Activated CD8-positive, alpha-beta memory T cell treated with anti-CD3 and anti-CD28 coated beads, Interleukin-2, amount 50 U/mL, for 24 hours (primary cell): ENCODE measurements around the gene RIC8B.

Experiments
- DNase-seq: peaks from one replicate; pipeline ENCODE4 v3.0.0-alpha.2; 2020; ENCODE audit errors: extremely low read depth

RIC8B gene

DNA sequence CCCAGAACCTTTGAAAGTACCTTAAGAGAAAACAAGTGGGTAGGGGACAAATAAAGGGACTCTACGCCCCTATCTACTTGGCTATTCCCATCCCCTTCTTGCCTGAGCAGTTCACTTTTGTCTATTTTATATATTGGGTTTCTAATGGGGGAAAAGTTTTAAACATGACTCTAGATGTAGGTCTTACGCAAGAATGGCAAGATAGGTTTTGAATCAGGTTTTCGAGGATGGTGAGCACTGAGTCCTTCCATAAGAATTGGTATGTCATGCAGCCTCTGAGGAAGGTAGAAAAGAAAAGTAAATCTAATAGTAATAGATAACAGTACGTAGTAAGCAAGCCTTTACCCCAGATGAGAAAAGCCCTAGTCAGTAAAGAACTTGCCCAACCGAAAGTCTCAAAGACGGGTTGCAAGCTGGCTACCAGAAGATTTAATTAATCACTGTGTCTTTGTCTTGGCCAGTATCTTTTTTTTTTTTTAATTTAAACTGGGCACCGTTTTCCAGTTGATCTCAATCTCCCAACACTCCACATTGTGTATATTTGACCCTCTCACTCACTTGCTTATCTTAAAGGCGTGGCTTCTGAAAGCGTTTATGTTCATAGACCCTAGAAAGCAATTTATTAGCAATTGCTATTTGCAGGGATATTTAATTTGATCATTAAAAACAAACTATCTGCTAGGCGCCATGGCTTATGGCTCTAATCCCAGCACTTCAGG is 94.7 kb downstream of the RIC8B start:
- DNase-seq = no peak

DNA sequence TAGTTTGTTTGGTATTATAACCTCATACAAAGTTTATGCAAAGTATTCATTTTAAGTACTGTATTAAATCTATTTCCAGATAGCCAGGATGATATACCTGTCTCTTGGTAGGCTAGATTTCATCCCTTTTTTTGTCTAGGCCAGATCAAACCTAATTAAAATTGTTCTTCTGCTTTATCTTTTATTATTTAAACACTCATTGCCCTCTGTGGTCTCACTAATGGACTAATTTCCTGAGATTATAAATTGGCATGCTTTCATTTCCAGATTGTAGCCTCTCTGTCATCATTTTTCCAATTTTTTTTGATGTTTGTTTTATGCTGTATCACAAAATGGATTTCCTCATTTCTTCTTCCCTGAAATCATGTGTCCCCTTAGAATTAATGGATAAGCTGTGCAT is 95.6 kb downstream of the RIC8B start:
- DNase-seq = no peak

DNA sequence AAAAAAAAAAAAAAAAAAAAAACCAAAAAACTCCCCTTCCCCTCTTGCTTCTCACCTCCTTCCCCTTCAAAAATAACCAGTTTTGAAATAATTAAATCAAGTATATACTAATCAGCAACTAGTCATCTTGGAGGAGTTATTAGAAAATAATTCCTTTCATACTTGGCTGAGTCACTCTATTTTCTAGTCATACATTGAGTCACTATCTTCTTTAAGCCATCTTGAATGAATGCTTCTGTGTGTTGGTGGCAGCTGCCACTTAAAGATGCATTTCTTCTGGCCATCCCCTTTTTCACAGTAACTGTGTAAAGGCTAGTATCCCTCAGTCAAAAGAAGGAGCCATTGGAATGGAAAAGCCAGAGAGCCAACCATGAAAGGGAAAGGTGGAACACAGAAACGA is 97.0 kb downstream of the RIC8B start:
- no peak for DNase-seq

DNA sequence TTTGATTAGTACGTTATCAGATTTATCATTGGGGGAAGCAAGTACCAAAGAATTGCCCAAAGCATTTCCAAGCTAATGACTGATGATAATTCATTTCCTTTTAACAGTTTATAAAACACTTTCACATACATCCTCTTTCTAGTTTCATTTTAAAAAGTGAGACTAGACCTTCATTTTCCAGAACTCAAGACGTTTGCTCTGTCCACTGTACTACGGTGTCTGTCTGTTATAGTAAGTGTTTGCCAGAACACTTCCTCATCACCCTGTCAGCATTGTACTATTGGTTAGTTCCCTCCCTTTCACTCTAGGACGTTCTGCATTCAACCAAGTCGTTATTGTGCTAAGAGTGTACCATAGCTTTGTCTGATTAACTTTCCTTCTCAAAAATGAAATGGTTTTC is 99.5 kb downstream of the RIC8B start:
- DNase-seq = no peak

DNA sequence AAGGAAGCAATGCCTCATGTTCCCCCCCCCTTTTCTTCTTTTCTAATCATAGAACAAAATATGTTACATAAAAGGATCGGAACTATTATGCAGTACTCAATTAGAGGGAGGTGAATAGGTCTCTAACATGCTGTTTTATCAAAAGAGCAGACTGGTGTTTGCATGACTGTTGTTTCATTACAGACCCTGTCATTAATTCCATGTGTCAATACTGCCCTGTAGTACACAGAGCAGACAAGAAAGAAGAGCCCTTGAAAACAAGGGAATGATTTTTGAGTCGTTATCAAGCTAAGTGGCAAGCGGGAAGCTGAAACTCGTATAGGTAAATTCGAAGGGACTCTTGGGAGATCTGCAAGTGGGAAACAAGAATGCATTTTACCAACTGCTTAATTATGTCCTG is 104.3 kb downstream of the RIC8B start:
- DNase-seq = no peak

DNA sequence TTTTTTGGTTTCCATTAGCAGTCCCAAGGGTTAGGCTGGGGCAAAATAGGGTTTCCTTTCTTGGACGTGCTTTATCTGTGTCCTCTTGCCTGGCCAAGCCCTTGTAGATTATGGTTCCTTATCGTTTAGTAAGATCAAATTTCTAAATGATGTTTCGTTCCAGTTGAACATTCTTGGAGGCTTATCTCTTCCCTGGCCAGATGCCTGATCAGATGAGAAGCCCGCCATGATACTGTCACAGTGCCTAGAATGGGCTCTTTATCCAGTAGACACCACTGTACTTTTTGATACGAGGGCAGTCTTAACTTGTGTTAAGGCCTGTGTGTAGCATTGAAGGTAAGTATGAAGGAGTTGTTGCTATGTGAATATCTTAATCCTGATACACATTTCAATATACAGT is 105.1 kb downstream of the RIC8B start:
- DNase-seq = no peak

DNA sequence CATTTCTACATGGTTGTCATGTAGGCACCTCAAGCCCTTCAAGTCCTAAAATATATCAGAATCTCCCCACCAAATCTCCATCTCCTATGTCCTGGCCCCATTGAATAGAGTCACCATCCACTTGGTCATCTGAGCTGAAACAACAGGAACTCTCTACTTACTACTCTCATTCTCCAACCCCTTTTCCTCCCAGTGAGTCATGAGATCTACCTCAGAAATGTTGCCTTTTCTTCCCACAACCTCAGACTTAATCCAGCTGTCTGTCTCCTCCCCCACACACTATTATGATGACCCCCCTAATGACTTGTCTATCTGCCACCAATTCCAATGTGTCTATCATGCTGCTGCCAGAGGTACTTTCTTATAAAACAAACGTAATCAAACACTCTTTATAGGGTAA is 108.9 kb downstream of the RIC8B start:
- no peak for DNase-seq

DNA sequence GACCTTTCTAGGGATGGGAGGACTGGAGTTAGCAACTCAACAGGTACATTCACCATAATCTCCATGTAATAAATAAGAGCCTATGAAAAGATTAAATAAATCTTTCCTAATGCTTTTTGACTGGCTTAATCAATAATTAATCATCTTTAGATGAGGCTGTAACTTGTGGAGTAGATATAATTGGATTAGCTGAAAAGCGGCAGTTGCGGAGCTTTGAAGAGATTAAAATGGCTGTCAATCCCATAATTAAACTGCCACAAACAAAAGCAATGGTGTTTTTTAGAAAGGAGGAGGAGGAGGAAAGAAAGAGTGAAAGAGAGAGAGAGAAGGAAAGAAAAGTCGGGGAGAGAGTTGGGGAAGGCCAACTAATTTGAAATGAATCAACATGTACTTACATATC is 110.5 kb downstream of the RIC8B start:
- DNase-seq = no peak

DNA sequence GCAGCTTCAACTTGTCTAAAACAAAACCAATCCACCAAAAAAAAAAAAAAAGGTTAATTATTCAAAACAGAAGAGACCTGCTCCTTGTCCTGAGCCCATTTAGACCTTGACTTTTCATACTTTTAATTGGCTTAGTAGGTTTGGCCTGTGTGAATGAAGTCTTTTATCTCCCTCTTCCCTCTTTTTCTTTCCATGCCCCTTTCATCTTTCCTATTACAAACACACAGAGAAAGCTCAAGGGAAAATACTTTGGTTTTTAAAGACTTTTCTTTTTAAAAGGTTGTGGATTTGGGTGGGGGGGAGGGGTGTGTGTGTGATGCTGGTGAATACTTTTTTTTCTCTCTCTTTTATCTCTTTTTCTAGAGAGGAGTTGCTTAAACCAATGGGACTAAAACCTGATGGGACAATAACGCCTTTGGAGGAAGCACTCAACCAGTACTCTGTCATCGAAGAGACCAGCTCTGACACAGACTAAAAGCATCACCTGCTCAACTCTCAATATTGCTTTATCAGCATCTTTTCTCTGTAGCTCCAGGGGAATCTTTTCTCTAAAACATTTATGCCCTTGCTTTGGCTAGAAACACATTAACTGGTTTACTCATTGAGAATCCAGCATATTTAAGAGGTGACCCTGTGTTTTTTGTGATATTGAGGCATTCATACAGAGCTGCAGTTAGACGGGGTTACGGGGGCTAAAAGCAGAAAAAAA is 111.2 kb downstream of the RIC8B start:
- DNase-seq = no peak

DNA sequence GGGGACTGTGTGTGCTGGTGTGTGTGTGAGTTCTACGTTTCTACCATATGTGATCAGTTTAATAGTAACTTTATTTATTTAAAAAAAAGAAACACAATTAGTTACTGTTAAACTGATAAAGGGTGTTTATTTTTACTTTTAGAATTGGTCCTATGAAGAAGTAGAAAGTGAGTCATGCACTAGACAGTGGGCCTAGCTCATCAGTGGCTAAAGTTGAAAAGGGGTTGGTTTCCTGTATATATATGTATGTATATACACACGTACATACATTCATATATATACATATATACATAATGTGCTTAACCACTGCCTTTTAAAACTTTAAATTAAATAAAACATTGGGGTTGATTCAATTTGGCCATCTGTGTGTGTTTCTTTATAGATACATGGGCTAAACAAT is 112.5 kb downstream of the RIC8B start:
- no peak for DNase-seq

DNA sequence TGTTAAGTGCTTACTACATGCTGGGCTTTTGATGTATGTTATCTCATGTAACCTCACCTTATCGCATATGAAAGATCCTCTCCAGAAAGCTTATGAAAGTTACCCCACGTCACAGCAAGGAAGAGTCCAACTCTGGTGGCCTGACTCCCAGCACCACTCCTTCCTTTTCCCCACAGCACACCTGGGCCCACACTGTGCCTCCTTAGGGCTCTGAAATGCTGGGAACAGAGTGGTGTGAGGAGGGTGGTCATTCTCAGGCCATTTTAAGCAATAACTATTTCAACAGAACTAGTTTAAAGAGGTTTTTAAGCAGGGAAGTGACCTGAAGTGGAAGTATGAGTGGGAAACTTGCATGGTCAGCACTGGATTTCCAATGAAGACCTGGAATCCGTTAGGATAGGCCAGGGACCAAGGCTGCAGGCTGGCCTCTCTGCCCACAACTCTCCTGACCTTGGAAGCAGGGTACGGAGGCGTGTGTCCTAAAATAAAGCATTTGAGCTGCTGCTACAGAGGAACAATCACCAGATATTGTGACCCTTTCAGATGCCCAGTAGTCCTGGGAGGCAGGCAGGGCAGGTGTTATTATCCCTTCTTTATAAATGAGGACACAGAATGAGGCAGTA is 114.0 kb downstream of the RIC8B start:
- DNase-seq = no peak

DNA sequence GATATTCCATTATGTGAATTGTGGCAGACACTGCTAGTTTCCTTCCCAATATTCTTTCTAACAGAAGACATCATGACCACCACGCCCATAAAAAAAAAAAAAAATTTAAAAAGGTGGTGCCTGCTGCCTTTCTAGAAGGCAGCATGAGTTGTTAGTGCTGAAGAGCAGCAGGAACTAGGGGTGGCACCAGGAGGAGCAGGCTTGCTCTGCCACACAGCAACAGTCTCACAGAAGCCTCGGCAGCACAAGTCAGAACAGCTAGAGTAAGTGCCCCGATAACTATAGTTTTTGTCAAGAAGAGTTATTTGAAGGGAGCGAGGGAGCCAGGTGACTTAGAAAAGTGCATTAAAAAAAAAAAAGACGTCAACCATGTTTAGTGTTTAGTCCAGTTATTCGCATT is 114.8 kb downstream of the RIC8B start:
- no peak for DNase-seq

DNA sequence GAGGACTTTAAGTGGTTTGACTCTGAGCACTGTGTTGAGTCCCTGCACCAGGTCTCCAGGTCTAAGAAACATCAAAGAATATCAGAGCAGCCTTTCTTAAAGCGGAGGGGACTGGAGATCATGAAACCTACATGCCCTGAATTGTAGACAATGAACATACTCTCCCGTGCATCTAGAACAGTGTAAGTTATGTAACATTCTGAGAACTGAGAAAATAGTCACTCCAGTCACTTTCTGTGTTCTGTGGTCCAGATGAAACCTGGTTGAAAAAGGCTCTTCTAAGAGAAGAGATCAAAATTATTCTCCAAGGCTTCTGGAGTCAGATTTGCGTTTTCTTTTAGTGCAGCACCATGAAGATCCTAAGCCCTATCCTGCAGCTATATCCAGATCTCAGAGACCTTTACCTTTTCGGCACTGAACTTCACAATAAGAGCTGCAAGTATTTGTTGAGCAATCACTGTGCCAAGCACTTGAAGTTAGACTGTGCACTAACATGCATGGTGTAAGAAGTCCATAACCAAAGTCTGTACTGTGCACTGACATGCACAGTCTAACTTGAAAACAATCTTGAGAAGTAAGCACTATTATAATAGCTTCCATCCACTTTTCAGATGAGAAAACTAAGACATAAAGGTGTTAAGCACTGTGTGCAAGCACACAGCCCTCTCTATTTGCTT is 115.6 kb downstream of the RIC8B start:
- no peak for DNase-seq

DNA sequence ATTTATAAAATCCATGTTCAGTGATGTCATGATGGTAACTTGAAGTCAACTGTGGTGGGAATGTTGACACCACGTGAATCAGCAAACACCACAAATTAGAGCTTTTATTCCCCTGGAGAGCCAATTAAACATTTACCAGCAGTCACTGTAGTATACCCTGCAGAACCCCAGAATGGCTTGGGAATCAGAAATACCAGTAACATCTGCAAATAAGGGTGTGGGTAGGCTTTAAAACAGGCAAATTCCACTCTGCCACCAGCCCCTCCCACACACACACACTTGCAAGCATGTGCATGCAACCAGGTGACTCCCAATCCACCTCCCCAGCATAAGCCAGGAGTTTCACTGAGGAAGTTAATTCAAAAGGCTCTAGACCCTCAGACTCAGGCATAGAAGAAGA is 117.6 kb downstream of the RIC8B start:
- DNase-seq = no peak

DNA sequence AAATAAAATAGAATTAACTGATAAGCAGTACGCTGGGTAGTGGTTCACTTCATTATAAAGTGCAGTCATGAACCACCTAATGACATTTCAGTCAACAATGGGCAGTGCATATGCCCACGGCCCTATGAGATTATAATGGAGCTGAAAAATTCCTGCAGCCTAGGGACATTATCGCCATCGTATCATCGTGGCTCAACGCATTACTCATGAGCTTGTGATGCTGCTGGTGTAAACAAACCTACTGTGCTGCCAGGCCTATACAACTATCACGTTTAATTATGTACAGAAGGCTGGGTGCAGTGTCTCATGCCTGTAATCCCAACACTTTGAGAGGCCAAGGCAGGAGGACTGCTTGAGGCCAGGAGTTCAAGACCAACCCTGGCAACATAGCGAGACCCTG is 119.0 kb downstream of the RIC8B start:
- DNase-seq = no peak

DNA sequence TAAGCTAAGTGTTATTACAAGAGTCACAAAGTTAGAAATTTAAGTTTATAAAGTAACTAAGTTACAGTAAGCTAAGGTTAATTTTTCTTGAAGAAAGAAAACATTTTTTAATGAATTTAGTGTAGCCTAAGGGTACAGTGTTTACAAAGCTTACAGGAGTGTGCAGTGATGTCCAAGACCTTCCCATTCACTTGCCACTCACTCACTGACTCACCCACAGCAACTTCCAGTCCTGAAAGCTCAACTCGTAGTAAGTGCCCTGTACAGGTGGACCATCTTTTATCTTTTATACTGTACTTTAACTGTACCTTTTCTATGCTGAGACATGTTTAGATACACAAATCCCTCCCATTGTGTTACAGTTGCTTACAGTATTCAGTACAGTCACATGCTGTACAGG is 120.3 kb downstream of the RIC8B start:
- no peak for DNase-seq

DNA sequence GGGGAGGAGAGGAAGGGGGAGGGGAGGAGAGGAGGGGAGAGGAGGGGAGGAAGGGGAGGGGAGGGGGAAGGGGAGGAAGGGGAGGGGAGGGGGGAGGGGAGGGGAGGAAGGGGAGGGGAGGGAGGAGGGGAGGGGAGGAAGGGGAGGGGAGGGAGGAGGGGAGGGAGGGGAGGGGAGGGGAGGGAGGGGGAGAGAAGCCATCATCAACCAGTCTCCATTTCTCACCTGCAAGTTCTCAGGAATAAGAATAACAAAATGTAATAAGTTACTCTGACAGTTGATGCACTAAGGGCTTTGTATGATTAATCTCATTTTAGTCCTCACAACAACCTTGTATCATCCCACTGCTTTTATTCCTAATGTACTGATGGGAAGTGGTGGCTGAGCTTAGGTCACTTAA is 122.1 kb downstream of the RIC8B start:
- DNase-seq = no peak

DNA sequence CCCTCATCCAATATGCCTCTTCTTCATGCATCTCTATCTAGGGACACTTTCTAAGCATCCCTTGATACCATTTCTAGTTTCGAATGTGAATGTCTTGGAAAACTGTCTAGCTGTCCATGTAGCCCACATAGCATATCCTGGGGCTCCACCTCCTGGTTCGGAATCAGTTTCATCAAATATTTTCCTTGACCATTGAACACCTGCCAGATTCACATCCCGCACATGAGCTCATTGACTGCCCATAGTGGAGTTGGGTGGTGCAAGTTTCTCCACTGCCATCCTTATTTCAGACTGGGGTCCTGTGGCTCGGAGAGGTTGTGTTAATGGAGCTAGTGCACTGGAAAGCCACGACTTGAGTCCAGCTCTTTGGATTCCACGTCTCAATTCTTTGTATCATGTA is 122.6 kb downstream of the RIC8B start:
- DNase-seq = no peak

DNA sequence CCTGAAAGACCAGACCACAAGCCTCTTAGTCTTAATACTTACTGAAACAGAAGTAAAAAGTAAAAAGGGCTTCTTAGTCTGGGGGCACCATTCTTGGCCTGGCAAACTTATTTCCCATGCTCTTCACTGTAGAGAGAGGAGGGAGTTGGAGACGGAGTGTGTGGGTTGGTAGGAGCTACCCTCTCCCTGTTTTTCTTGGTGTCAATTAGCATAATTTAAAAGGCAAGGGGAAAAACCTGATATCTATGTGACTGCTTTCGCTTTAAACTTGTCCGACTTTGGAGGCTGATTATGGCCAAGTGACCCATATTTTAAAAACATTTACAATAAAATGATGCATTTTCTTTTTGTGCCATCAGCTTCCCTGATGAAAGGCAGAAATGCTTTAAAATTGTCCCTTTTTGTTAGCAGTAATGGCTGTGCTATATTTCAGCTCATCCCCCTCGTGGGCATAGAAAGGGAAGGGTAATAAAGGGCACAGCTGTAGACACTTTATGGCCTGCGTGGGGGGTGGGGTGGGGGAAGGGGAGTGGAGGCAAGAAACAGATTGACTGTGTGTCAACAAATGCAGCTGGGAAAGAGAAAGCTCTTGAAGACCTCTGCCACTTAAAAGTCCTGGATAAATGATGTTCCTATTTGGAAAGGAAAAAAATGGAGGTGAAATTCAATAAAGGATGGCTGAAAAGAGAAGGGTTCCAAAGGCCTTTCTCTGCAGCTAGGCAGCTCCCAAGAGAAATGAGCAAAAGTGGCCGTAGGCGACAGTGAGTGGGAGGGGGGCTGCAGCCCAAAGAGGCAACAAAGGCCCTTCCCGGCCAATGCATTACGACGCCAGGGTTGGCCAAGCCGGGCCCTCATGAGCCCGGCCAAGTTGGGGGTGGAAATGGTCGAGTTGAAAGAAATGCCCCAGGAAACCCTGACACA is 123.8 kb downstream of the RIC8B start:
- DNase-seq = no peak

DNA sequence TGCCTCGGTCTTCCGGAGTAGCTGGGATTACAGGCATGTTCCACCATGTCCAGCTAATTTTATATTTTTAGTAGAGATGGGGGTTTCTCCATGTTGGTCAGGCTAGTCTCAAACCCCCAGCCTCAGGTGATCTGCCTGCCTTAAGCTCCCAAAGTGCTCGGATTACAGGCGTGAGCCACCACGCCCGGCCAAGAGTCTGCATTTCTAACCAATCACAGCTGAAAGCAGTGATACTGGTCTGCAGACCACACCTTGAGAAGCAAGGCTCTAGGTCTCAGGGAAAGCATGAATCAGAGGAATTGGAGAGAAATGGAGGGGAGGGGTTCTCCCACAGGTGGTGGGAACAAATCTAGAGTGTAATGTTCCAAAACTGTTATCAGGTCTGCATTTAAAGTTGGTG is 126.1 kb downstream of the RIC8B start:
- no peak for DNase-seq

DNA sequence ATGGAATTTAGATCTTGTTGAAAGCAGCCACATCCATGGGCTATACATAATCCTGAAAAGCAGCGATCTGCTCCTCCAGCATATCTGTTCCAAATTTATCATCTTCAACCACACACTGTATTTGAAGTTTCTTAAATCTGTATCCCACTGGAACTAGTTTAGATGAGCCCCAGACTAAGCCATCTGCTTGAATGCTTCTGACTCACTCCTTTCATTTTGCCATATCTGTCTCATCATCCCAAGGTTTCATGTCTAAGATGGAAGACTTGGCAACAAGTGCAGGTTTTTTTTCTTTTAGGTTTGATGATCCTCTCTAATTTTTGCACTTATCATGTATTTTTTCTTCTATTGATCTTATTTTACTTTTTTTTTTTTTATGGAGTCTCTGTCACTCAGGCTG is 126.8 kb downstream of the RIC8B start:
- no peak for DNase-seq

DNA sequence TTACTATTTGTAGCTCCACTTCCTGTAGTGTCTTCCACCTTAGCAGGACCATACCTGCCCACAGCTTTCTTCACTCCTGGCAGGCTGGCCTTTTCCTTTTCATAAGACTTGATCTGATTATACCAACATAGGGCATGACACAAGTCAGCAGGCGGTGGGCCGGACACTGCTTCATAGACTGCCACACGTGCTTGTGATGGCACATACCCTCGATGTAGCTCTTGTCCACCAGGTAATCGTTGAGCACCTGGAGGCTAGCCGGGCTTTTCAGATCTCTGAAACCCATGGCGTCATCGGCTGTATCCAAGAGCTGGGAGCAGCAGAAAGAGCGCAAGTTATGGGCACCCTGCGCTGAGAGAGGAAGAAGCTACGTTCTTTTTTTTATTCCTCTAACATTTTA is 127.6 kb downstream of the RIC8B start:
- no peak for DNase-seq
